Rectal smooth muscle tissue (tissue), 1 donor: Measurements from ENCODE around the gene OCIAD1.
A peak's percentile ranks its signal among the peaks of the same experiment; 100 is the strongest.

Experiments
- H3K27ac ChIP-seq: one replicate; pipeline ENCODE4 v1.7.0; 2013; ENCODE audit warnings: low read depth, low read length, inconsistent platforms
- H3K27me3 ChIP-seq: one replicate; pipeline ENCODE4 v1.7.0; 2013; ENCODE audit warnings: low read length; ENCODE audit not compliant: control insufficient read depth, insufficient read depth
- H3K36me3 ChIP-seq: one replicate; pipeline ENCODE4 v1.7.0; 2013; ENCODE audit warnings: low read length; ENCODE audit not compliant: control insufficient read depth, insufficient read depth
- H3K4me1 ChIP-seq: one replicate; pipeline ENCODE4 v1.7.0; 2013; ENCODE audit warnings: low read length; ENCODE audit not compliant: control insufficient read depth, insufficient read depth
- H3K4me3 ChIP-seq: one replicate; pipeline ENCODE4 v1.7.0; 2013; ENCODE audit warnings: low read length
- H3K9ac ChIP-seq: one replicate; pipeline ENCODE4 v1.7.0; 2013; ENCODE audit warnings: low read length

Gene OCIAD1

DNA sequence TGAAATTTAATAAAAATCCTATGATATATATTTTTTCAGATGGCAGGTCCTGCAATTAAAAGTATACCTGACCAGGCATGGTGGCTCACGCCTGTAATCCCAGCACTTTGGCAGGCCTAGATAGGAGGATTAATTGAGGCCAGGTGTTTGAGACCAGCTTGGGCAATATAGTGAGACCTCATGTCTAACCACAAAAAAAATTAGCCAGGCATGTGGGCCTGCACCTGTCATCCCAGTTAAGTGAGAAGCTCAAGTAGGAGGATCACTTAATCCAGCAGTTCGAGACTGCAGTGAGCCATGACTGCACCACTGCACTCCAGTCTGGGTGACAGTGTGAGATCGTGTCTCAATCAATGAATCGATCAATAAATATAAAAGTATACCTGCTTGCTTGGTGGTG is 73.2 kb downstream of the OCIAD1 start:
- Histone ChIP-seq H3K4me1 (no peaks in the 10 kb centered on the region), H3K36me3 (peaks cover 3% of the 10 kb centered on the region), H3K9ac (no peak overlapping the region), H3K4me3 (no peak overlapping the region), H3K27ac (no peak overlapping the region), H3K27me3 (no peaks in the 10 kb centered on the region)

DNA sequence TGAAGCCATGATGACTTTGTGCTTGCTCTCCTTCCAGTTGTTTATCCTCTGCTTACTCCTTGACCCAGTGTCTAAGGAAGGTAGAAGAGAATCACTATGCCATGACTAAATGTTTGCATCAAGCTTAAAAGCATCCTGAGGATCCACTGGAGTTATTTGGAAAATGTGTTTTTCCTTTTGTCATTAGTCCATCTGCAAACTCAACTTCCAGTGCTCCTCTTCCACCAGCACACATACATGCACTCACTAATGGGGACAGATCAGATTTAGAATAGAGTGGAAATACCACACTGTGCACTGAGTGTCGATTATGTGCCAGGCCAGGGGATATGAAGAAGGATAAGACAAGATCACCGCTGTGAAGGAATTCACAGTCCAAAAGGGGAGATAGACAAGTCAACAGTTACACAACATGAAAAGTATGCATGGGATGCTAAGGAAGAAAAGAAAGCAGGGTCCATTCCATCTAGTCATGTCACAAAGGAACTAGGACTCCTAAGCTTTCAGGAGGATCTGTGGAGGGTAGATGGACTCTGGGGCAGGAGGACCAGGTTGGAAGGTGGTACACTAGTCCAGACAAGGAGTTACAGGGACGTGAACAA is 73.8 kb downstream of the OCIAD1 start:
- Histone ChIP-seq H3K27ac (no peak overlapping the region), H3K9ac (no peak overlapping the region), H3K27me3 (no peaks in the 10 kb centered on the region), H3K4me1 (no peaks in the 10 kb centered on the region), H3K36me3 (peaks cover 3% of the 10 kb centered on the region), H3K4me3 (no peak overlapping the region)

DNA sequence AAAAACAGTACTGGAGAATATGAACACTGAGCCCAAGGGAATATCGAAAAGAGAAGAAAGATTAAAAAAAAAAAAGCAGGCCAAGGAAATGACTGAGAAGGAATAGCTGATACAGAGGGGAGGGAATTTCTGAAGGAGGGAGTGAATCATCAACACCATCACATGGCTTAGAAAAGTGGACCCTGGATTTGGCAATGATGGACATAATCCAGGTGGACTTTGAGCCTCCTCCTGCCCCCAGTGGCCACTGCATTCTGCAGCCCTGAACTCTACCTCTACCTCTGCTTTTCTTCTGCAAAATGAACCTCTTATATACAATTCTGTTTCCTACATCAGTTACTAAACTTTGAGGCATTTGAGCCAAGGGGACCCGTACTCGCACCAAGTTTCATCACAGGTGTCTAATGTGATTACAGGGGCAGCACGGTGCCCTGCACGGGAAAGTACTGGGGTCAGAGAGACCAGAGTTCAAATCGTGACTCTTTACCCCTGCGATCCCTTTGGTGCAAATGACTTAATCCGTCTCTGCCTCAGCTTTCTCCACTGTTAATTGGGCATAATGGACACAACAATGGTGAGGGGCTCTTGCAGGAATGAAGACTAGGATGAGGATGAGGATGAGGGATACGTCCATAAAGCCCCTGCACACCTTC is 74.6 kb downstream of the OCIAD1 start:
- Histone ChIP-seq H3K4me1 (no peaks in the 10 kb centered on the region), H3K4me3 (peak overlapping the region; percentile 74), H3K9ac (peak overlapping the region; percentile 5), H3K27me3 (no peaks in the 10 kb centered on the region), H3K27ac (no peak overlapping the region), H3K36me3 (peaks cover 3% of the 10 kb centered on the region)

DNA sequence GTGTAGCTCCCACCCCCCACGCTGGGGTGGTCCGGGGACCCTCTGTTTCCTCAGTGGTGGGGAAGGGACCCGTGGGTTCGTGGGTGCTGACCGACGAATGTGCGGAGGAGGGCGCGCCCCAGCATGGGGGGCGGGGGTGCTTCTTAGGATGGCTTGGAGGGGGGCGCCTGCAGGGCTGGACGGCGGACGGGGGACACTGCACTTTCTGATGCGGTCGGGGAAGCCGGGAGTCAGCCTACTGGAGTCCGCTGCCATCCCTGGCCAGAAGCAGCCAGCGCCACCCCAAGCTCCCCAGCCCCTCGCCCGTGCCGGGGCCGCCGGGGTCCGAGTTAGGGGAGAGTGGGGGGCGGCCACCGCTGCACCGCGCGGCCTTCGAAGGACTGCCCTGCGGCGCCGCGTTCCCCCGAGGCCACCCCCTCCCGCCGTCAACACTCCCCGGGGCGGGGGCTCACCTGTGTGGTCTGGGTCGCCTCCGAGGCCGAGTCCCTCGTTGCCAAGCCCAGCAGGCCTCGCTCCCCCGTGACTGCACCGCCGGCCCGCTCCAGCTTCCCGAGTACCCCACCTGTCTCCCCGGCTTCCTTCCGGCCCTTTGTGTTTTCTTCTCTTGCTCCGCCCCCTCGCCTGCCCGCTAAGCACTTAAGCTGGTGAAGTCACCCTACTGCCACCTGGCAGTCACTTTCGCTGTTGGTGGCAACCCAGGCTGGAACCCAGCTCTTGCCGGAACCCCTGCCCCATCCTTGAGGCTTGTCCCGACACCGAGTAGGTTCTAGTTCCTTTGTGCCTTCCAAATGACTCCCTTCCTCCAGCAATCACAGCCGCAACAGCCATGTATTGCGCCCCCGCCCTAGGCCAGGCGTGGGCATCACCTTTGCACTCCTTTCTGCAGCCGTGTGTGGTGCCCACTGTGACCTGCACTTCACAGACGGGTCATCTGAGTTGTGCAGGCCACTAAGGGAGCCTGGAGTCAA is 75.6 kb downstream of the OCIAD1 start, which contains the start of gene OCIAD2:
OCIAD2 (minus strand) TSS at position 569 of the 968 bp plus-strand sequence. CDS start 2,225 bp downstream, outside the sequence.
- Histone ChIP-seq H3K9ac (peak within 1 kb of the TSS; percentile 5), H3K4me1 (no peaks in the 10 kb centered on the region), H3K4me3 (peak within 1 kb of the TSS; percentile 74), H3K27me3 (no peaks in the 10 kb centered on the region), H3K36me3 (no peaks in the 10 kb centered on the region), H3K27ac (no peak within 1 kb of the TSS)

DNA sequence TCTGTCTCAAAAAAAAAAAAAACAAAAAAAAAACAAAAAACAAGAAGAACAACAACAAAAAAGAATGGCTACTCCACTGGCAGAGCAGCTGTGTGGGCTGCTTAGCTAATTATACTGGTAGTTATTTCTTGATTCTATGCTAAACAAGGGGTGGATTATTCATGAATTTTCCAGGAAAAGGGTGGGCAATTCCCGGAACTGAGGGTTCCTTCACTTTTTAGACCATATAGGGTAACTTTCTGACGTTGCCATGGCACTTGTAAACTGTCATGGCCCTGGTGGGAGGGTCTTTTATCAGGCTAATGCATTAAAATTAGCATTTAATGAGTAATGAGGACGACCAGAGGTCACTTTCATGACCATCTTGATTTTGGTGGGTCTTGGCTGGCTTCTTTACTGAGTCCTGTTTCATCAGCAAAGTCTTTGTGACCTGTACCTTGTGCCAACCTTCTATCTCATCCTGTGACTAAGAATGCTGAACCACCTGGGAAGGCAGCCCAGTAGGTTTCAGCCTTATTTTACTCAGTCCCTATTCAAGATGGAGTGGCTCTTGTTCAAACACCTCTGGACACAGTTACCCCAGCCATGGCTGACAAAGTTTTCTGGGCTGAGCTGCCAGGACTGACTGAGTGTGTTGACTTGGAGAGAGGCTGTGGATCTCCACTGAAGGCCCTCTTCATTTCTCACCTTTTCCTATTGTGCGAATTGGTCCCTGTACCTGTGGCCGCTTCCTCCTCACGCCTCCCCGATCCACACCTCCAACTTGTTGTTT is 77.0 kb downstream of the OCIAD1 start:
- Histone ChIP-seq H3K9ac (no peak overlapping the region), H3K36me3 (no peaks in the 10 kb centered on the region)

DNA sequence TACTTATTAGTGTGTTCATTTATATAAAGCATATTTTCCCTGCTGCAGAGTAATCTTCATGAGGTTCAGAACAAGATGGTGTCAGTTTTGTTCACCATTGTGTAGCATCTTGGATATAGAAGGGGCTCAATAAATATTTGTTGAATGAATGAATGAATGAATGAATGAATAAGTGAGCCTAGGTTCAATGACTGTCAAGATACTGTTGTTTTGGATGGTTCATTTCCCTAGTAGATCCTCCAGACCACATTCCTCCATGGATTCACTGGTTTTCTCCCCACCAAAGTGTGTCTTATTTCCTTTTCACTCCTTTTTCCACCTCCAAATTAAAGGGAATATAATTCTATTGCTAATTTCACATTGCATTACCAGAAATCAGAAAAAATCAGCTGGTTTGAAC is 77.8 kb downstream of the OCIAD1 start:
- Histone ChIP-seq H3K27ac (no peak overlapping the region), H3K9ac (no peak overlapping the region), H3K27me3 (no peaks in the 10 kb centered on the region), H3K4me1 (no peaks in the 10 kb centered on the region), H3K36me3 (no peaks in the 10 kb centered on the region), H3K4me3 (no peak overlapping the region)

More for the DNA sequence above, 77.0 kb downstream of the OCIAD1 start:
- no peak overlapping the region for H3K27ac ChIP-seq
- H3K4me3 ChIP-seq = no peak overlapping the region
- no peaks in the 10 kb centered on the region for H3K4me1 ChIP-seq
- H3K27me3 ChIP-seq = no peaks in the 10 kb centered on the region

DNA sequence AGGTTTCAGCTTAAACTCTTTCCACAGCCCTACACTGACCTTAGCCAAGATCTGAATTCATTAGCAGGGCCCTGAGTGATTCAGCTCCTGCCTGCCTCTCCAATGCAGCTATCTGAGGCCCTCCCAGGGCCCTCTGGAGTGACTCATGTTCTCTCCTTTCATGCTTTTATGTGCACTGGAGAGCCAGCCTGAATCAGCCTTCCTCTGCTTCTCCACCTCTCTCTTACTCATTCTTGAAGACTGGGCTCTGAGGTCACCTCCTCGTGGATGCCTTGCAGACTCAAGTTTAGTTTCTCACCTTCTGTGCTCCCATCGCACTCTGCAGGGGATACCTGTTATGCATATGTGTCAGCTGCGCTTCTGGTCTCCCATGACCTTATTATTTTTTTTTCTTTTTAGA is 78.8 kb downstream of the OCIAD1 start:
- Histone ChIP-seq H3K4me3 (no peak overlapping the region), H3K9ac (no peak overlapping the region), H3K36me3 (no peaks in the 10 kb centered on the region), H3K4me1 (no peaks in the 10 kb centered on the region), H3K27me3 (no peaks in the 10 kb centered on the region), H3K27ac (no peak overlapping the region)

DNA sequence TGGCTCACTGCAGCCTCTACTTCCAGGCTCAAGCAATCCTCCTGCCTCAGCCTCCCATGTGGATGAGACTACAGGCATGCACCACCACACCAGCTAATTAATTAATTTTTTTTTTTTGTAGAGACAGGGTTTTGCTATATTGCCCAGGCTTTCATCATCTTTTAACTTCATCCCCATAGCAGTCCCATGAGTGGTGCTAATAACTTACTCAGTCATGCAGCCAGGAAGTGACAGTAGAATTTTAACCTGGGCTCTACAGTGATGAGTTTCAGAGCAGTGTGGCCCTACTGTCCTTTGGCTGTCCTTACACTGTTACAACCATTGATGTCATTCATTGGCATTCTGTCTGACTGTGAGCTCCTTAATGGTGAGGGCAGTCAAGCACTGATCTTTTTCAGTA is 79.6 kb downstream of the OCIAD1 start:
- Histone ChIP-seq H3K9ac (no peak overlapping the region), H3K36me3 (no peaks in the 10 kb centered on the region), H3K27ac (no peak overlapping the region), H3K27me3 (no peaks in the 10 kb centered on the region), H3K4me3 (no peak overlapping the region), H3K4me1 (no peaks in the 10 kb centered on the region)
